Upper lobe of right lung (tissue), 1 donor: Measurements from ENCODE around the gene LAMB2. TPM values are rescaled to one million over a fixed set of nuclear protein-coding genes. Genes with fewer than 3 reads are reported as not detected.

Experiments used
- ATAC-seq: fragments of 200-7000 bp; cut with Tn5 transposase; one replicate; pipeline ENCODE4 v1.9.1; 2020; ENCODE audit warnings: mild to moderate bottlenecking, moderate library complexity
- DNase-seq: peaks from one replicate; pipeline ENCODE4 v3.0.0-alpha.2; 2020
- H3K27ac ChIP-seq: fragments of 200-600 bp; one replicate; pipeline ENCODE4 v1.8.0; 2022
- H3K27me3 ChIP-seq: fragments of 200-600 bp; one replicate; pipeline ENCODE4 v1.8.0; 2022; ENCODE audit warnings: mild to moderate bottlenecking
- H3K36me3 ChIP-seq: fragments of 200-600 bp; one replicate; pipeline ENCODE4 v1.8.0; 2022
- H3K4me1 ChIP-seq: fragments of 200-600 bp; one replicate; pipeline ENCODE4 v1.8.0; 2022
- H3K4me3 ChIP-seq: fragments of 200-600 bp; one replicate; pipeline ENCODE4 v1.8.0; 2022; ENCODE audit warnings: mild to moderate bottlenecking
- H3K9me3 ChIP-seq: fragments of 200-600 bp; one replicate; pipeline ENCODE4 v1.8.0; 2022
- intact Hi-C: fragments of 100-400 bp; cut with DNase I; formaldehyde crosslinking; loops from one replicate; pipeline ENCODE4 v1.11.0; 2022
- total RNA-seq: library from RNA; stranded (reverse); fragmentation: NEBNext Ultra II Directional; extraction: Animal tissue kit (Norgen Biotek cat#: 25700); gene quantifications from one replicate; pipeline ENCODE4 v1.2.1, GENCODE V29; 2021
- TF ChIP-seq, protein P1 (sequence below): fragments of 200-600 bp; IDR thresholded peaks from one replicate; pipeline ENCODE4 v1.8.0; 2022; ENCODE audit warnings: antibody characterized with exemption
- donor health status: DM: no; HTN: yes; CAD: no; lungs with severe emphysema.

LAMB2 gene
- total RNA-seq, 1 donor from 2014 or later = 489 TPM

DNA sequence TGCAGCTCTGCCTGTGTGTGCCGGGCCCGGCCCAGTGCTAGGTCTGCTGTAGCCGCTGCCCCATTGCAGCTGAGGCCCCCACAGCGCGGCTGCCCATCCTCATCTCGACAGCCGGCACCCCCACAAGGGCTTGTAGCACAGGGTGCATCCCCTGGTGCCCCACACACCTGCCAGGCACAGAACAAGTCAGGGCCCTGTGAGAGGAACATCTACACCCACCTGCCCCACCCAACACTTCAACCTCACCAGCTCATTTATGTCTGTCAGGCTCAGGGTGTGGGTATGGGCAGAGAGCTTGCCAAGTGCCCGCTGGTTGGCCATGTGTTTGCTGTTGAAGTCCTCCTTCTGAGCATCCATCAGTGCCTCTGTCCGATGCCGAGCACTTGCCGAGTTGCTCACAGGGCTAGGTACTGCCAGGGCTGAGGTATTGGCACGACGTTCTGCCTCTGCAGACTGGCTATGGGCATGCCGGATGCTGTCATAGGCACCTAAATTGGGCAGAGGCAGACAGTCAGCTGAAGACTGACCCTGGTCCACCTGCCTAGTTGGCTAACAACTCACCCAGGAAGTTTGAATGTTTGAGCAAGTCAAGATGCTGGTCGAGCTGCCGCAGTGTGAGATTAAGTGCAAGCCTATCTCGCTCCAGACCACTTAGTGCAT lies 9.8 kb downstream of the LAMB2 start:
- H3K4me1 ChIP-seq = peaks cover 17% of the 10 kb centered on the region
- intact Hi-C loops = no loop called here
- H3K4me3 ChIP-seq = no peak overlapping the region
- ATAC-seq = no peak
- H3K27ac ChIP-seq = no peak overlapping the region
- TF ChIP-seq, protein P1, sequence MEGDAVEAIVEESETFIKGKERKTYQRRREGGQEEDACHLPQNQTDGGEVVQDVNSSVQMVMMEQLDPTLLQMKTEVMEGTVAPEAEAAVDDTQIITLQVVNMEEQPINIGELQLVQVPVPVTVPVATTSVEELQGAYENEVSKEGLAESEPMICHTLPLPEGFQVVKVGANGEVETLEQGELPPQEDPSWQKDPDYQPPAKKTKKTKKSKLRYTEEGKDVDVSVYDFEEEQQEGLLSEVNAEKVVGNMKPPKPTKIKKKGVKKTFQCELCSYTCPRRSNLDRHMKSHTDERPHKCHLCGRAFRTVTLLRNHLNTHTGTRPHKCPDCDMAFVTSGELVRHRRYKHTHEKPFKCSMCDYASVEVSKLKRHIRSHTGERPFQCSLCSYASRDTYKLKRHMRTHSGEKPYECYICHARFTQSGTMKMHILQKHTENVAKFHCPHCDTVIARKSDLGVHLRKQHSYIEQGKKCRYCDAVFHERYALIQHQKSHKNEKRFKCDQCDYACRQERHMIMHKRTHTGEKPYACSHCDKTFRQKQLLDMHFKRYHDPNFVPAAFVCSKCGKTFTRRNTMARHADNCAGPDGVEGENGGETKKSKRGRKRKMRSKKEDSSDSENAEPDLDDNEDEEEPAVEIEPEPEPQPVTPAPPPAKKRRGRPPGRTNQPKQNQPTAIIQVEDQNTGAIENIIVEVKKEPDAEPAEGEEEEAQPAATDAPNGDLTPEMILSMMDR = no peak
- DNase-seq = no peak
- no peaks in the 10 kb centered on the region for H3K27me3 ChIP-seq
- peaks cover 66% of the 10 kb centered on the region for H3K36me3 ChIP-seq
- no peaks in the 10 kb centered on the region for H3K9me3 ChIP-seq

DNA sequence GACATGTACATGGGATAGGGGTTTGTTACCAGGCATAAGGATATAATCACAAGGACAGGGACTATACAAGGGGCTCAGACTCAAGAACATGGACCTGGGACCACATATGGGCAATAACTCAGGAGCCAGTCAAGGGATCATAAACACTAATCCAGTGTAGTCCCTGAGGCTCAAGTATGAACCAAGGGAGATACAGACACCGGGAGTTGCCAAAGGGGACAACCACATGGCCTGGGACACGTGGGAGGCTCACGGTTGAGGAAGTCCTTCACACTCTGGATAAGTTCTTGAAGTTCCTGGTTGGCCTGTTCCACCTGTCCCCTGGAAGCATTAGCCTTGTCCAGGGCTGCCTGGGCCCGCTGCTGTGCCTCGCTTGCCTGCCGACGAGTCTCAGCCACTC lies 10.4 kb downstream of the LAMB2 start:
- Histone ChIP-seq H3K27ac (no peak overlapping the region), H3K27me3 (no peaks in the 10 kb centered on the region), H3K4me1 (peaks cover 17% of the 10 kb centered on the region), H3K4me3 (no peak overlapping the region), H3K9me3 (no peaks in the 10 kb centered on the region), H3K36me3 (peaks cover 66% of the 10 kb centered on the region)
- ATAC-seq = no peak
- intact Hi-C loops = no loop called here
- no peak for DNase-seq
- TF ChIP-seq, protein P1 = no peak

DNA sequence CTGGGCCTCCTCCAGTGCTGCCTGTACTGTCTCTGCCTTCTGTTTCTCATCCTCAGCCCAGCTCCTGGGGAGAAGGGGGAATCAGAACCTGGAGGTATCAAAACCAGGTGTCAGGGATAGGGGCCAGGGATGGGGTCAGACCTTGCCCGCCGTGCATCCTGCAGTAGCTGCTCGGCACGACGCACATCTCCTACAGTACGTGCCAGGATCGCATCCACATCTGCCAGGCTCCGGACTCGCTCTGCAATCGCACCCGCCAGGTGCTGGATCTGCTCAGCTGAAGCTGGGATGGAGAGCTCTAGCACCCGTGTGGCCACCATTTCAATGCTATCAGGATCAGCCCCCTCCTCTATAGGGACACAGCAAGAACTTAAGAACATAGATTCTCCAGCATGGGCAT lies 10.8 kb downstream of the LAMB2 start:
- Histone ChIP-seq H3K4me3 (no peak overlapping the region), H3K36me3 (peaks cover 70% of the 10 kb centered on the region), H3K4me1 (peaks cover 17% of the 10 kb centered on the region), H3K27ac (no peak overlapping the region), H3K9me3 (no peaks in the 10 kb centered on the region), H3K27me3 (no peaks in the 10 kb centered on the region)
- DNase-seq = no peak
- TF ChIP-seq, protein P1 = no peak
- intact Hi-C loops = no loop called here
- ATAC-seq = no peak

DNA sequence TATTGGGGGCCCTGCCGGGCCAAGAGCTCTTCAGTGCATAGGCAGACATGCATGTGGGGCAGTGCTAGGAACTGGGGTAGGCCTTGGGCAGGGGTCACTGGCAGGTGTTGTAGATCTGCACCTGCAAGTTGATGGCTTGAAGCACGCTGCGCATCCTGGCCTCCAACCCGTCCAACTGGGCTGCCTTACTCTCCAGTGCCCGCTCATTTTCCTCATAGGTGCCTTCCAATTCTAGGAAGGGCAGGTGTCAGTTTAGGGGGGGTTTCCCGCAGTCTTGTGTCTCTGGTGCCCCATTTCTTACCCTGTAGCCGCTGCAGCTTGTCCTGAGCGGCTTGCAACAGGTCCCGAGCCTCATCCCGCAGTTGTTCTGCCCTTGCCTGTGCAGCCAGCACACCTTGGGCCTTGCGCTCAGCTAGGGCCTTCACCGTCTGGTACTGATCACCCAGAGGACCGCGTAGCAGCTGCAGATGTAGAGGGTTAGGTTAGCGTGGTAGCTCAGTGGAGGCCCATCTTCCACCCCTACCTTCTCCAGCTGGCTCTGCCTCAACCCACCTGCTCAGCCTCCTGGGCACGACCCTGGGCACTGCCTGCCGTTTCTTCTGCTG lies 11.6 kb downstream of the LAMB2 start:
- intact Hi-C loops = no loop called here
- Histone ChIP-seq H3K27ac (peak overlapping the region; percentile 87), H3K36me3 (peaks cover 73% of the 10 kb centered on the region)

DNA sequence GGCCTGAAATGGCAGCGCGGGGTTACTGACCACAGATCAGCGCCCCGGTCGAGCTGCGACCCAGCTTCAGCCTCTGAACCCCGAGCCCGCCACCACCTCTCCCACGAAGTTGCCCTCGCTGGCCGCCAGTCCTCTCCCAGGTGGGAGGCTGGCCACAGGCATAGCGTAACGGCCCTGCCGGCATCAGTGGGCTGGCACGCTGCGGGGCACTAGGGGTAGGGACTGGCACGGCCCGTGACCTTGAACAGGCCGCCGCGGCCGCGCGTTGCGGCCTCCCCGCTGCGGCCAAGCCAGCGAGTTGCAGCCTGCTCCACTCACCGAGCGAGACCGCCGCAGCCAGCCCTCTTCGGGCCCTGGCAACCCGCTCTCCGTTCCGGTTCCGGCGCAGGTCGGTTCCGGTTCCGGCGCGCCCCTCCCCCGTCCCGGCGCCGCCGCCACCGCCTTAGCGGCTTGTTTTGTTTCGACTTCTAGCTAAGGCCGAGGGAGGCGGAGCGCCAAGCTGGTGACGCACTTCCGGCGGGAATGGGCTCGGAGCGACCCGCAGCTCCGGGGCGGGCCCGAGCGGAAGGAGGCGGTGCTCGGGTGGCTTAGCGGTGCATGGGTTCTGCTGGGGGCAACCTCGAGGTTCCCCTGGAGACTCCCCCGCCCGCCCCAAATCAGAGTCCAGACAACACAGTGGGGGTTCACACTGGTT lies 12.3 kb downstream of the LAMB2 start, which contains the start of gene USP19:
Gene USP19, minus strand, starts transcription at position 386 of the 694 bp plus-strand sequence. CDS start 1,678 bp downstream, outside the sequence.
- Histone ChIP-seq H3K27me3 (no peaks in the 10 kb centered on the region), H3K36me3 (peaks cover 74% of the 10 kb centered on the region), H3K4me3 (peak within 1 kb of the TSS; percentile 75), H3K27ac (peak within 1 kb of the TSS; percentile 87), H3K4me1 (peaks cover 17% of the 10 kb centered on the region), H3K9me3 (no peaks in the 10 kb centered on the region)
- intact Hi-C loops = no loop called here
- ATAC-seq = peak; percentile 93
- TF ChIP-seq, protein P1 = no peak
- peak; percentile 98 for DNase-seq

More for the DNA sequence above, 11.6 kb downstream of the LAMB2 start:
- Histone ChIP-seq H3K27me3 (no peaks in the 10 kb centered on the region), H3K9me3 (no peaks in the 10 kb centered on the region), H3K4me3 (peak overlapping the region; percentile 75), H3K4me1 (peaks cover 17% of the 10 kb centered on the region)
- TF ChIP-seq, protein P1 = no peak
- DNase-seq (no peak), ATAC-seq (no peak)
